Breast epithelium (tissue), 4 donors: ENCODE data around the gene LRRC4C. TPM values are rescaled to one million over a fixed set of nuclear protein-coding genes. Genes with fewer than 3 reads are reported as not detected.

Experiments used
- DNase-seq, 2 donors: peaks; one replicate each; pipeline ENCODE4 v3.0.0-alpha.2; 2019; ENCODE audit warnings: low spot score in 2 of 2
- H3K27ac ChIP-seq, 2 donors: fragments of 200-600 bp; sonication (generic) in 1 of 2; one replicate each; pipeline ENCODE4 v1.5.1; 2016 to 2019; ENCODE audit warnings: mild to moderate bottlenecking in 1 of 2
- H3K27me3 ChIP-seq, 2 donors: fragments of 200-600 bp; sonication (generic) in 1 of 2; one replicate each; pipeline versions ENCODE4 v1.5.1 to v1.6.0; 2017 to 2019; ENCODE audit warnings: control low read depth in 1 of 2, mild to moderate bottlenecking in 1 of 2
- H3K36me3 ChIP-seq: fragments of 200-600 bp; one replicate; pipeline ENCODE4 v1.5.1; 2019
- H3K4me1 ChIP-seq, 2 donors: fragments of 200-600 bp; sonication (generic); one replicate each; pipeline ENCODE4 v1.5.1; 2016 to 2019; ENCODE audit warnings: control low read depth in 1 of 2
- H3K4me3 ChIP-seq, 3 donors: fragments of 200-600 bp; sonication (generic); 1 replicate in 2 of 3; 2 replicates in 1 of 3; pipeline ENCODE4 v1.5.1; 2016 to 2019; ENCODE audit warnings: mild to moderate bottlenecking in 3 of 3, moderate library complexity in 2 of 3
- H3K9me3 ChIP-seq, 2 donors: fragments of 200-600 bp; sonication (generic) in 1 of 2; one replicate each; pipeline ENCODE4 v1.5.1; 2016 to 2019; ENCODE audit warnings: control low read depth in 1 of 2
- POLR2A ChIP-seq: fragments of 450-650 bp; IDR thresholded peaks from one replicate; pipeline ENCODE4 v1.6.1; 2016; ENCODE audit warnings: antibody characterized with exemption, mild to moderate bottlenecking, moderate library complexity
- POLR2AphosphoS5 ChIP-seq, 3 donors: sonication (generic); formaldehyde crosslinking; IDR thresholded peaks; one replicate each; pipeline ENCODE4 v1.6.1; 2017; ENCODE audit warnings: antibody characterized with exemption in 3 of 3
- intact Hi-C: fragments of 100-400 bp; cut with DNase I; formaldehyde crosslinking; loops from one replicate; pipeline ENCODE4 v1.15.1; 2023; ENCODE audit warnings: low total_unique reads
- total RNA-seq, 3 donors: library from RNA; depleted of rRNA; stranded (reverse); fragments of >200 nt; gene quantifications; one replicate each; pipeline ENCODE4 v1.1.0, GENCODE V29; 2016
- TF ChIP-seq, protein P1 (sequence below), 3 donors: fragments of 450-650 bp; IDR thresholded peaks; one replicate each; pipeline ENCODE4 v1.5.1; 2016 to 2017; ENCODE audit warnings: antibody characterized with exemption in 3 of 3, mild to moderate bottlenecking in 3 of 3, moderate library complexity in 3 of 3

Gene LRRC4C
- total RNA-seq, 3 donors from 2014 or later, result 2.9 to 15.4 (median 6.6) TPM

DNA sequence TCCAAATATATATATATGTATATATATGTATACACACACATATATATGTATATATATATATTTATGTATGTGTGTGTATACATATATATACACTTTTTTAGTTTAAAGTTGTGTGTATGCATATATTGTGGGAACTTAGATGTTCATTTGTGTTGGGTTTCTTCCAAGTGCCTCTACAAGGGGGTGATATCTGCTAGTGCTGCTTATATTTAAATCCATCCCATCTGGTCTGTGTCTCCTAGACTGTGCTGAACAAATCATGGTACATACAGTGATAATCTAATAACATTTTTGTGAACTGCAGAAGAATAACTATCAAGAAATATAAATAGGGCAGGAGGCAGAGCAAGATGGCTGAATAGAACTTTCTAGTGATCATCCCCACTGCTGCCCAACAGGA lies 696.4 kb downstream of the LRRC4C start:
- intact Hi-C loops, result no loop called here
- Histone ChIP-seq H3K4me1 (no peaks in the 10 kb centered on the region), H3K36me3 (no peaks in the 10 kb centered on the region), H3K27me3 (no peaks in the 10 kb centered on the region), H3K27ac (no peak overlapping the region), H3K9me3 (no peaks in the 10 kb centered on the region), H3K4me3 (no peak overlapping the region)
- no peak for DNase-seq
- TF ChIP-seq POLR2AphosphoS5 (IDR thresholded peaks at IDR 0.05), result no peak
- TF ChIP-seq, protein P1, sequence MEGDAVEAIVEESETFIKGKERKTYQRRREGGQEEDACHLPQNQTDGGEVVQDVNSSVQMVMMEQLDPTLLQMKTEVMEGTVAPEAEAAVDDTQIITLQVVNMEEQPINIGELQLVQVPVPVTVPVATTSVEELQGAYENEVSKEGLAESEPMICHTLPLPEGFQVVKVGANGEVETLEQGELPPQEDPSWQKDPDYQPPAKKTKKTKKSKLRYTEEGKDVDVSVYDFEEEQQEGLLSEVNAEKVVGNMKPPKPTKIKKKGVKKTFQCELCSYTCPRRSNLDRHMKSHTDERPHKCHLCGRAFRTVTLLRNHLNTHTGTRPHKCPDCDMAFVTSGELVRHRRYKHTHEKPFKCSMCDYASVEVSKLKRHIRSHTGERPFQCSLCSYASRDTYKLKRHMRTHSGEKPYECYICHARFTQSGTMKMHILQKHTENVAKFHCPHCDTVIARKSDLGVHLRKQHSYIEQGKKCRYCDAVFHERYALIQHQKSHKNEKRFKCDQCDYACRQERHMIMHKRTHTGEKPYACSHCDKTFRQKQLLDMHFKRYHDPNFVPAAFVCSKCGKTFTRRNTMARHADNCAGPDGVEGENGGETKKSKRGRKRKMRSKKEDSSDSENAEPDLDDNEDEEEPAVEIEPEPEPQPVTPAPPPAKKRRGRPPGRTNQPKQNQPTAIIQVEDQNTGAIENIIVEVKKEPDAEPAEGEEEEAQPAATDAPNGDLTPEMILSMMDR (IDR thresholded peaks at IDR 0.05), result no peak
- TF ChIP-seq POLR2A, result no peak

DNA sequence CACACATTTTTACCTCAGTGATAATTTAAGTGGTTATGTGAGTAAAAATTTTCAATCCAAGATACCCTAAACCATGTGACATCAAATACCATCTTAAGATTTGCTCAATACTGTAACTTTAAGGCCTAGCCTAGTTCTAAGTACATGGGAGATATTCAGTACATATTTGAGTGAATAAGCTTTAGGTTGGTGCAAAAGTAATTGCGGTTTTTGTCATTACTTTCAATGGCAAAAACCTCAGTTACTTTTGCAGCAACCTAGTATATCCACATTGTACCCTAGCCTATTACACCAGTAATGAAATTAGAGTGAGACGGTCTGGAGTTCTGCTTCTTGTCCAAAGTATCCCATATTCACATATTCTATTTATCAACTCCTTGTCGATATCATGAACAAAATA lies 700.1 kb downstream of the LRRC4C start:
- no peak for DNase-seq
- H3K27me3 ChIP-seq, result no peaks in the 10 kb centered on the region
- H3K27ac ChIP-seq, result no peak overlapping the region
- intact Hi-C loops, result no loop called here
- H3K36me3 ChIP-seq, result no peaks in the 10 kb centered on the region
- H3K4me3 ChIP-seq, result no peak overlapping the region
- TF ChIP-seq, protein P1 (IDR thresholded peaks at IDR 0.05), result no peak
- no peak for TF ChIP-seq POLR2A
- no peak for TF ChIP-seq POLR2AphosphoS5 (IDR thresholded peaks at IDR 0.05)
- H3K4me1 ChIP-seq, result no peaks in the 10 kb centered on the region
- H3K9me3 ChIP-seq, result peaks cover 0 to 4% of the 10 kb centered on the region in 2 donors

DNA sequence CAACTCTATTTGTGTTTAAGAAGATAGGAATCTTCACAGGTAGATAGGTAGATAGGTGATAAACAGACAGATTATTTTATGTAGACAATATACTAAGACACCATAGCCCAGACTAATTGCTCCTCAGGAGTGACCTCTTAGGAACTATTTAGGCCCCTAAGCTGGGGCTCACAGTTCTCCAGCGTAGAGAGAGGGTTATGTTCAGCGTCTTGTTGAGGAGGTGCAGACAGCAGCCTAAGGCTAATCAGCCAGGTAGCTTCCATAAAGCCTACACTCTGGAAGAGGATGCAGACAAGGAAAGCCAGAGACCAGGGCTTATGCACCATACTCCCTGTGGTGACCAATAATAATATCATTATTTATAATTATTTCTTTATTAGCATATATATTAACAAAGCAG lies 705.2 kb downstream of the LRRC4C start:
- no peak overlapping the region for H3K4me3 ChIP-seq
- intact Hi-C loops, result no loop called here
- H3K36me3 ChIP-seq, result no peaks in the 10 kb centered on the region
- peaks cover 0 to 4% of the 10 kb centered on the region in 2 donors for H3K9me3 ChIP-seq
- H3K27ac ChIP-seq, result no peak overlapping the region
- H3K4me1 ChIP-seq, result no peaks in the 10 kb centered on the region
- no peak for DNase-seq
- no peaks in the 10 kb centered on the region for H3K27me3 ChIP-seq
- TF ChIP-seq, protein P1 (IDR thresholded peaks at IDR 0.05), result no peak
- no peak for TF ChIP-seq POLR2AphosphoS5 (IDR thresholded peaks at IDR 0.05)
- TF ChIP-seq POLR2A, result no peak

DNA sequence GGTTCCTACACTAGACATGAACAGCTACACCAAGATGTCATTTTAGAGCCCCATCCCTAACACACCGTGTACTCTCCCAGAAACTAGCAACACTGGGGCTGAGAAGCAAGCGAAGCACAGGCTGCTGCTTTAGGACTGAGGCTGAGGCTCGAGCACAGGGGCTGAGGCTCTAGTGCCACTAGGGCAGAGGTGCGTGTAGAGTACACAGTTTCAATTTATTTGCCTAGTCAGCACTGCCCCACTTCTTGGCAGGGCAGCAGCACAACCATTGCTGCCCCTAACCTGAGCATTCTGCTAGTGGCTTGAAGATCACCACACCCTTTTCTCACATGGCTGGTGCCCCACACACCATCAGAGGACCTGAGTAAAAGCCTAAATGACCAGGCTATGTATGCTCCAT lies 713.2 kb downstream of the LRRC4C start:
- peaks cover 7 to 16% of the 10 kb centered on the region in 2 donors for H3K9me3 ChIP-seq
- H3K4me1 ChIP-seq, result no peaks in the 10 kb centered on the region
- intact Hi-C loops, result no loop called here
- no peak overlapping the region for H3K27ac ChIP-seq
- no peaks in the 10 kb centered on the region for H3K36me3 ChIP-seq
- H3K27me3 ChIP-seq, result no peaks in the 10 kb centered on the region
- no peak for TF ChIP-seq POLR2AphosphoS5 (IDR thresholded peaks at IDR 0.05)
- TF ChIP-seq, protein P1 (IDR thresholded peaks at IDR 0.05), result no peak
- no peak for DNase-seq
- no peak overlapping the region for H3K4me3 ChIP-seq

DNA sequence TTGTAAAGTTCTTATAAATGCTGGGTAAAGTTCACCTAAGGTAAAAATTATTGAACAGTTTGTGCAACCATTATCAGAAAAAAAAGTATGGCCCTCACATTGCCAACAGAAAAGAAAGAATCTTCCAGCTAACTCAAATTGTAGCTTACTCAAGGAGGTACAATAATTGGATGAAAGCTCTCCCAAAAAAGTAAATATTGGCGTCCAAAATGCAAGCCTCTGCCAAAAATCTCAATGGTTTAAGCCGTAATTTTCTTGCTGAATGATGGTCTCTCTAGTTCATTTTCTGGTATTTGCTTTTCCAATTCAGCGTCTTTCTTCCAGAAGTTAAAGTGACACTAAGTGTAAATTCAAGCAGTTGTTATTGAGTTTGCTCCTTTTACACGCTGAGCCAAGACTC lies 727.3 kb downstream of the LRRC4C start:
- intact Hi-C loops, result no loop called here
- Histone ChIP-seq H3K27me3 (no peaks in the 10 kb centered on the region), H3K36me3 (no peaks in the 10 kb centered on the region), H3K9me3 (peaks cover 7 to 8% of the 10 kb centered on the region in 2 donors), H3K27ac (no peak overlapping the region), H3K4me3 (no peak overlapping the region), H3K4me1 (no peaks in the 10 kb centered on the region)
- no peak for DNase-seq
- TF ChIP-seq, protein P1 (IDR thresholded peaks at IDR 0.05), result no peak
- TF ChIP-seq POLR2A (no peak), POLR2AphosphoS5 (IDR thresholded peaks at IDR 0.05) (no peak)
